Hematopoietic multipotent progenitor cell treated with erythropoietin and hydrocortisone succinate and interleukin-3 and kit ligand, for 6 days (in vitro differentiated cells): ENCODE data around the gene BAHCC1.

Experiments
- DNase-seq: peaks from one replicate; pipeline ENCODE4 v3.0.0-alpha.2; 2015

Gene BAHCC1

GRCh38 chr17:81482673-81483072, 87.4 kb downstream of the BAHCC1 start:
- no peak for DNase-seq

GRCh38 chr17:81483085-81483861, 88.0 kb downstream of the BAHCC1 start:
- peak; percentile 38 for DNase-seq

GRCh38 chr17:81483862-81484194, 88.6 kb downstream of the BAHCC1 start:
- no peak for DNase-seq

- DNase-seq = peak; percentile 85
These were observed 89.1 kb downstream of the BAHCC1 start for GRCh38 chr17:81484195-81484979.

GRCh38 chr17:81486199-81486810, 91.0 kb downstream of the BAHCC1 start:
- no peak for DNase-seq

- DNase-seq = no peak
These were observed 91.8 kb downstream of the BAHCC1 start for GRCh38 chr17:81487089-81487486.

- peak; percentile 84 for DNase-seq
These were observed 92.4 kb downstream of the BAHCC1 start for GRCh38 chr17:81487487-81488275.

- DNase-seq = no peak
These were observed 93.1 kb downstream of the BAHCC1 start for GRCh38 chr17:81488276-81488860.

GRCh38 chr17:81489012-81489997, 94.0 kb downstream of the BAHCC1 start:
- no peak for DNase-seq

GRCh38 chr17:81489998-81490992, 95.0 kb downstream of the BAHCC1 start:
- no peak for DNase-seq

GRCh38 chr17:81491181-81491581, 95.9 kb downstream of the BAHCC1 start:
- DNase-seq = no peak

- DNase-seq = no peak
These were observed 96.5 kb downstream of the BAHCC1 start for GRCh38 chr17:81491761-81492160.

GRCh38 chr17:81492202-81492601, 96.9 kb downstream of the BAHCC1 start:
- no peak for DNase-seq

- no peak for DNase-seq
These were observed 97.4 kb downstream of the BAHCC1 start for GRCh38 chr17:81492706-81493105.

GRCh38 chr17:81493198-81494038, 98.2 kb downstream of the BAHCC1 start:
- DNase-seq = no peak

GRCh38 chr17:81494626-81495377, 99.5 kb downstream of the BAHCC1 start:
- DNase-seq = no peak

- DNase-seq = no peak
These were observed 103.8 kb downstream of the BAHCC1 start for GRCh38 chr17:81498953-81499600.

- no peak for DNase-seq
These were observed 104.3 kb downstream of the BAHCC1 start for GRCh38 chr17:81499601-81499970.
